HAP-1 (cell line): ENCODE data around the gene BANF2.
"Not testable (repeated sequence)": the region's sequence is repeated elsewhere in the genome, so short reads cannot be mapped to it uniquely, and the experiment has no call there.

Experiments
- DNase-seq, 2 experiments: peaks; one replicate each; pipeline ENCODE4 v3.0.0-alpha.2; 2016 to 2020; ENCODE audit warnings: low spot score in 2 of 2
- H3K27me3 ChIP-seq: fragments of 250-450 bp; sonication (Bioruptor Pico); 2 replicates; pipeline ENCODE4 v1.5.1; 2020; ENCODE audit warnings: low read depth, mild to moderate bottlenecking, moderate library complexity
- H3K36me3 ChIP-seq: fragments of 250-450 bp; sonication (Bioruptor Pico); replicated peaks from 2 replicates; pipeline ENCODE4 v1.5.1; 2020; ENCODE audit warnings: mild to moderate bottlenecking
- H3K4me1 ChIP-seq: fragments of 250-450 bp; sonication (Bioruptor Pico); 2 replicates; pipeline ENCODE4 v1.5.1; 2020; ENCODE audit warnings: mild to moderate bottlenecking
- H3K4me3 ChIP-seq: fragments of 250-450 bp; sonication (Bioruptor Pico); 2 replicates; pipeline ENCODE4 v1.5.1; 2020; ENCODE audit warnings: mild to moderate bottlenecking, moderate library complexity
- H3K9me3 ChIP-seq: fragments of 250-450 bp; sonication (Bioruptor Pico); 2 replicates; pipeline ENCODE4 v1.5.1; 2020; ENCODE audit warnings: mild to moderate bottlenecking, moderate library complexity
- in situ Hi-C: fragments of 300-500 bp; cut with MboI; formaldehyde crosslinking; loops from 3 replicates; pipeline ENCODE4 v1.14.3; 2020; ENCODE audit warnings: low sequenced_read_pairs, inconsistent platforms, mixed read lengths

Gene BANF2

DNA sequence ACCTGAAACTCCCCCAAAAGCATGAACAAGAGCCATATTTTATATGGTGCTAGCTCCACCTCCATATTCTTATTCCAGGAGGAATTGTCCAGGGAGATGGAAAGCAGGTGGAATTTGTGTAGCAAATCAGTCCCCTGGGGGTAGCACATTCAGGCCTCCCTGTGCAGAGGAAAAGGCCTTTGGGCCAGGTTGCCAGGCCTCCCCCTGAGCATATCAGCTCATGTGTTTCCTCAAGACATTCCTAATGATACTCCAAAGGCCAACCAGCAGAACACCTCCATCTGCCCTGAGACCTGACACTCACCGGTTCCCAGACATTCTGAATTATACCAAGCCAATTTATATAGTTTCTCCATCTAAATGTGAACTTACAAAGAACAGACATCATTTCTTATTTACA lies 2.6 kb upstream of the BANF2 start:
- Histone ChIP-seq H3K9me3 (no peaks in the 10 kb centered on the region), H3K4me3 (no peak overlapping the region), H3K27me3 (no peaks in the 10 kb centered on the region), H3K36me3 (no peaks in the 10 kb centered on the region), H3K4me1 (no peaks in the 10 kb centered on the region)
- no peak for DNase-seq
- in situ Hi-C loops: no loop called here

DNA sequence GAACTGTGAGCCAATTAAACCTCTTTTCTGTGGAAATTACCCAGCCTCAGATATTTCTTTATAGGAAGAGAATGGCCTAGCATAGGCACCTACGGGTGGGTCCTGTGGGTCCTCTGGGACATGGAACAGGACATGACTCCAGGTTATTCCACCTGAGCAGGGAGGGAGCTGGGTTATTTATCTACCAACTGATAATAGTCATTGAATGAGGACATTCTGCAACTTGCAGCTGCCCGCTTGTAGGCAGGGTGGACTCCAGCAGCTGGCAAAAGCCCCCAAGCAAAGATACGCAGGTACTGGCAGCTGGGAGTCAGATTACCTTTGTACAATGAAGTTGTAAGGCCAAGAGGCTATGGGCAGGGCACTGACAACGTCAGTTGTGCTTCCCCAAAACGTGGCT lies 1.4 kb upstream of the BANF2 start:
- no peaks in the 10 kb centered on the region for H3K36me3 ChIP-seq
- in situ Hi-C loops: no loop called here
- H3K4me1 ChIP-seq: no peaks in the 10 kb centered on the region
- no peaks in the 10 kb centered on the region for H3K9me3 ChIP-seq
- H3K4me3 ChIP-seq: no peak overlapping the region
- no peaks in the 10 kb centered on the region for H3K27me3 ChIP-seq
- DNase-seq: no peak

- in situ Hi-C loops: no loop called here
- no peaks in the 10 kb centered on the region for H3K27me3 ChIP-seq
- no peaks in the 10 kb centered on the region for H3K4me1 ChIP-seq
- H3K9me3 ChIP-seq: no peaks in the 10 kb centered on the region
- H3K4me3 ChIP-seq: no peak overlapping the region
- H3K36me3 ChIP-seq: no peaks in the 10 kb centered on the region
- DNase-seq: no peak
These were observed 871 bp downstream of the BANF2 start for GRCh38 chr20:17700637-17701036.

- DNase-seq: no peak
- H3K4me3 ChIP-seq: no peak overlapping the region
- no peaks in the 10 kb centered on the region for H3K27me3 ChIP-seq
- no peaks in the 10 kb centered on the region for H3K4me1 ChIP-seq
- no peaks in the 10 kb centered on the region for H3K9me3 ChIP-seq
- no peaks in the 10 kb centered on the region for H3K36me3 ChIP-seq
- in situ Hi-C loops: no loop called here
These were observed 2.1 kb downstream of the BANF2 start for GRCh38 chr20:17701826-17702225.

DNA sequence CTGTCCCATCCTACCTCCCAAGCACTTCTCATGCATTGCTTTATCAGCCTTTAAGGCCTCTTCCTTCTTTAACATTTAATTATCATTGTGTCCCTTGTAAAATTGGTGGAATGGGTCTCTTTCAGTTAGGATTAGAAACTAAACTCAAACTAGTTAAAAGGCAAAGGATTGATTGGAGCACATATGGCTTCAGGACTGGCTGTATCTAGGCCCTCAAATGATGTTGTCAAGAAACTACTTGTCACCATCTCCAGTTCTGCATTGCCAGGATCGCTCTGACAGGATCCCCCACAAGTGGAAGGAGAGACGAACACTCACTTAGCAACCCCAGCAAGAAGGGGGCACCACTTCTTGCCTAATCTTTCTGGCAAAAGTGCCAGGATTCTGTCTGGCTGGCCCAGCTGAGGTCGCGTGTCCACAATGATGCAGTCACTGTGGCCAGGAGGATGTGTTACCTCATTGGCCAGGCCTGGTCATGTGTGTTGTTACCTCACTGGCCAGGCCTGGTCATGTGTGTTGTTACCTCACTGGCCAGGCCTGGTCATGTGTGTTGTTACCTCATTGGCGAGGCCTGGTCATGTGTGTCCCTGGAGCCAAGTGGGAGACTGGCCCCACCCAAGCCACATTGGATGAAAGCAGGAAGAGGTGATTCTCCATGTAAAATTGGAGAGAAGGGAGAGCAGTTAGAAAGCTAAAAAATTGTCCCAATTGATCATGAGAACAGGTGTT lies 5.0 kb downstream of the BANF2 start:
- in situ Hi-C loops: no loop called here
- no peak for DNase-seq
- Histone ChIP-seq H3K4me1 (no peaks in the 10 kb centered on the region), H3K36me3 (no peaks in the 10 kb centered on the region), H3K9me3 (no peaks in the 10 kb centered on the region), H3K4me3 (no peak overlapping the region), H3K27me3 (no peaks in the 10 kb centered on the region)

GRCh38 chr20:17705916-17706315 lies 6.2 kb downstream of the BANF2 start:
- in situ Hi-C loops: no loop called here
- Histone ChIP-seq H3K36me3 (no peaks in the 10 kb centered on the region), H3K9me3 (no peaks in the 10 kb centered on the region), H3K4me3 (no peak overlapping the region), H3K27me3 (no peaks in the 10 kb centered on the region), H3K4me1 (no peaks in the 10 kb centered on the region)
- DNase-seq: no peak

DNA sequence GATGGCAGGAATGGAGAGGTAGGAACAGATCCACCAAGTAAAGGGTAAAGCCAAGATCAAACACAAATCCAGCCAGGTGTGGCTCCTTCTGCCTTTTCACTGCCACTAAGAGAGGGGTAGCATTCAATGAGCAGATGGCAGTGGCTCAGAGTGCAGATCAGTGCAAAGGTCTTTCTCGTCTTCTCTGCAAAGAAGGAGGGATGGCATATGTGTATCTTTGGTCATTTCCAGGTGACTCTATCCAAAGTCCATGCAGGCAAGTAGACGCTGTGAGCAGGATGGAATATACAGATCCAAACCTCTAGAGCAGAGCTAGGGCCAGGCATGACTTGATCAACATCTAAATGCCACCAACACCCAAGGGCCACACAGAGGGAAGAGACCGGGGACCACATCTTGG lies 6.9 kb downstream of the BANF2 start:
- H3K9me3 ChIP-seq: no peaks in the 10 kb centered on the region
- H3K27me3 ChIP-seq: no peaks in the 10 kb centered on the region
- in situ Hi-C loops: no loop called here
- no peaks in the 10 kb centered on the region for H3K36me3 ChIP-seq
- H3K4me1 ChIP-seq: no peaks in the 10 kb centered on the region
- no peak overlapping the region for H3K4me3 ChIP-seq
- no peak for DNase-seq

DNA sequence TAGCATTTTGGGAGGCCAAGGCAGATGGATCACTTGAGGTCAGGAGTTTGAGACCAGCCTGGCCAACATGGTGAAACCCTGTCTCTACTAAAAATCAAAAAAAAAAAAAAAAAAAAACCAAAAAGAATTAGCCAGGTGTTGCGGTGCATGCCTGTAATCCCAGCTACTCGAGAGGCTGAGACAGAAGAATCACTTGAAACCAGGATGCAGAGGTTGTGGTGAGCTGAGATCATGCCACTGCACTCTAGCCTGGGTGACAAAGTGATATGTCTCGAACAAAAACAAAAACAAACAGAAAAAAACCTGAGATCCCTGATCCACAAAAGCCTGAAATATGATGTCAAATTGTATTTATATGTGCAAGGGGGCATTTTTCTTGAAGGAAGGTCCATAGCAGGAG lies 8.2 kb downstream of the BANF2 start:
- H3K4me1 ChIP-seq, DNase-seq, in situ Hi-C loops: not testable (repeated sequence)

DNA sequence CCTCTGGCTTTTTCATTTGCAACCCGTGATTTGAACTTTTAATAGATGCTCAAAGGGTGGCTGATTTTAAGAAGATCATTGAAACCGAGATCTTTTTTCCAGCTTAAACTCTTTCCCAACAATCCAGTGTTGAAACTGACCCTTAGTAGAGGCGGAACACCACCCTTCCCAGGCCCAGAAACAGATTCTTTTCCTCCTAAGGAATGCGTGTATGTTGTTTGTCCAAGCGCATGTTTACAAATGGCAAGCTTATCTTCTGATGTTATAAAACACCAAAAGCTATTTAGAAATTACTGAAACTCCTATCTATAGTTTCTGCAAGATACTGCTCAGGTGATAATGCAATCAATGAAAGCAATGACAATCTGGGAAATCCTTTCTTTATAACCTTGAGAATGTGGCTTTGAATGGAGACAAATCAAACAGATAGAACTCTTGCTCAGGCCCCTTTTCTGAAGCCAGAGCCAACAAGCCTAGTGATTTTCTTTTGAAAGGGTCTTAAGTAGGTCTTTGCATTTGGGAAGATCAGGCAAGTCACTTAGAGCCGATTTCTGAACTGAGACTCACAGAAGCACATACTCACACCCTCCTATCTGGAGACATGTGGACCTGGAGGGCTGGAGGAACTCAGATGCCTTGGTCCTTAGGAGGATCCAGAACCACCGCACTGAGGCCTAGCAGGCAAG lies 9.1 kb downstream of the BANF2 start:
- Histone ChIP-seq H3K9me3 (no peaks in the 10 kb centered on the region), H3K4me3 (no peak overlapping the region), H3K36me3 (no peaks in the 10 kb centered on the region), H3K4me1 (no peaks in the 10 kb centered on the region), H3K27me3 (no peaks in the 10 kb centered on the region)
- no peak for DNase-seq
- in situ Hi-C loops: no loop called here

More for the DNA sequence above, 8.2 kb downstream of the BANF2 start:
- H3K4me3 ChIP-seq, H3K9me3 ChIP-seq, H3K36me3 ChIP-seq, H3K27me3 ChIP-seq: not testable (repeated sequence)

DNA sequence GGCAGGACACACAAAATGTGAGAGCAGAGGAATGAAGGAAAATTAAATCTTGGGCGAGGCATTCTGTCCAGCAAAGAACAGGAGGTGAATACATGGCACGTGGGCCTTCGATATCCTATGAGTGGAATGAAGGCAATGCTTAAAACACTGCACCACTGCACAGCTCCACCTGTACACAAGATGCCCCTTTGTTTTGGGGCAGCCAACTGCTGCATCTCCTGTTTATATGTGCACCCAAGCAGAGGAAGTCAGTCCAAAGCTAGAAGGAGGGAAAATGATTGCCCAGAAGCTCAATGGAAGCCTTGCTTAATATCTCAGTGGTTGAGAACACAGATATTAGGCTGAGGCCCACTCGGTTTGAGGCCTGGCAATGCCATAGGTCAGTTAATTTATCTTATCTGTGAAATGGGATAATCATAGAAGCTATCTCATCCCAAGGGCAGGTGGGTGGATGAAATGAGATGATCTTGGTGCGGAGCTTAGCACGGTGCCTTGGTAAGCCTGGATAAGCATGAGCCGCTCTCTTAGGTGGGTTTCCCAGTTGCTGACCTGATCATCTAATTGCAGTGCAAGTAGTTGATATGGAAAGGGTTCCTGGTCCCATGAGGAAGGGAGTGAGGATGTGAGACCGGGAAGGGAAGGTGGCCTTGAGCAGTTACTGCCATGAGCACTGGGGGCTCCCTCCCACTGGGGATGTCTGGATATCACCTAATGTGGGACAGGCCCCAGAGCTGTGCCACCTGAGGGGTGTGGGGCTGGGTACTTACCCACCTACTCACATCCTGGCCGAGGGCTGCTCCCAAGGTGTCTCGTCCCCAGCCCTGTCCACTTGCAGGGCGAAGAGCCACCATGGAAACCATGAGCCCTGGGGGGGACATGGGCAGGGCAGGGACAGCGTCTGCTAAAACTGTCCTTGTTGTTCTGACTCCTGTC lies 9.9 kb downstream of the BANF2 start:
- Histone ChIP-seq H3K4me3 (no peak overlapping the region), H3K9me3 (no peaks in the 10 kb centered on the region)
- in situ Hi-C loops: no loop called here

GRCh38 chr20:17710379-17711266 lies 10.9 kb downstream of the BANF2 start:
- Histone ChIP-seq H3K9me3 (no peaks in the 10 kb centered on the region), H3K4me3 (no peak overlapping the region), H3K4me1 (no peaks in the 10 kb centered on the region), H3K27me3 (no peaks in the 10 kb centered on the region), H3K36me3 (no peaks in the 10 kb centered on the region)
- in situ Hi-C loops: no loop called here
- DNase-seq: no peak

More for the DNA sequence above, 9.9 kb downstream of the BANF2 start:
- no peaks in the 10 kb centered on the region for H3K27me3 ChIP-seq
- DNase-seq: no peak
- H3K36me3 ChIP-seq: no peaks in the 10 kb centered on the region
- H3K4me1 ChIP-seq: no peaks in the 10 kb centered on the region

DNA sequence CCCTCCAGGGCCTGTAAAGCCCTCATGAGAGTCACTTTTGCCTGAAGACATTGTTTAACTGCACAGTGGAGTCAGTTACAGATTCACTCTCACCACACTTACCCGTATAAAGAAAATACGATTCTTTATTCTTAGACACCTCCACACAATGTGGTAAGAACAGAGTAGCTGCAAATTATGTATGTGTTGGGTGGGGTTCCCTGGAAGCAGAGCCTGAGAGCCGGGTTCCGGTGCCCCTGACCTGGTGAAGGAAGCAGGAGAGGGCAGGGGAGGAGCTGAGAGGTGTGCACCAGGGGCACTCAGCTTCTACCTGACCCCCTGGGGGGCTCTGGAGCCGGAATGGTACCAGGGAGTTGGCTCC lies 11.5 kb downstream of the BANF2 start:
- Histone ChIP-seq H3K4me1 (no peaks in the 10 kb centered on the region), H3K27me3 (no peaks in the 10 kb centered on the region), H3K36me3 (no peaks in the 10 kb centered on the region), H3K9me3 (no peaks in the 10 kb centered on the region), H3K4me3 (no peak overlapping the region)
- DNase-seq: no peak
- in situ Hi-C loops: no loop called here

DNA sequence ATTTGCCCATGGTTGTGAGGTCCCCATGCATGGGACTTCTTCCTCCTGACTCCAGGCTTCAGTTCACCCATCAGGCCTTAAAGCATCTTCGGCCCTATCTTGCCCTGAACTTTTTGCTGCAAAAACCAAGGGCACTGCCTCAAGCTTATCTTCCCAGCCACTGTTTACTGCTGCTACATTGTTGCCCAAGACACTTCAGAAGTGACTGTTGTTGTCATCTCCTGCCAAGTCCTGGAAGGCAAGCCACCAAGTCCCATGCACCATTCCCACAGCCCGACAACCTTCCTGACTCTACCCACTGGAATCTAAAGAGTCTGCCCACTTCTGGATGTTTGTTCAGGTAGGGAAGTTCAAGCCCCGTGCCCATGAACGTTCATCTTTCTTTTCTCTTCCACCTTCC lies 12.4 kb downstream of the BANF2 start:
- Histone ChIP-seq H3K27me3 (no peaks in the 10 kb centered on the region), H3K4me3 (no peak overlapping the region), H3K4me1 (no peaks in the 10 kb centered on the region), H3K9me3 (no peaks in the 10 kb centered on the region), H3K36me3 (no peaks in the 10 kb centered on the region)
- in situ Hi-C loops: no loop called here
- DNase-seq: no peak
